GM10266 (cell line): Measurements from ENCODE around the gene ZC3HAV1L.

Experiments used
- DNase-seq: peaks from one replicate; pipeline ENCODE4 v3.0.0; 2012; ENCODE audit errors: extremely low spot score
- TF ChIP-seq, protein P1 (sequence below): IDR thresholded peaks from 2 replicates; pipeline ENCODE4 v1.5.1; 2012; ENCODE audit warnings: mild to moderate bottlenecking, low read depth; ENCODE audit not compliant: control insufficient read depth, insufficient read depth; ENCODE audit errors: missing control alignments

ZC3HAV1L gene

DNA sequence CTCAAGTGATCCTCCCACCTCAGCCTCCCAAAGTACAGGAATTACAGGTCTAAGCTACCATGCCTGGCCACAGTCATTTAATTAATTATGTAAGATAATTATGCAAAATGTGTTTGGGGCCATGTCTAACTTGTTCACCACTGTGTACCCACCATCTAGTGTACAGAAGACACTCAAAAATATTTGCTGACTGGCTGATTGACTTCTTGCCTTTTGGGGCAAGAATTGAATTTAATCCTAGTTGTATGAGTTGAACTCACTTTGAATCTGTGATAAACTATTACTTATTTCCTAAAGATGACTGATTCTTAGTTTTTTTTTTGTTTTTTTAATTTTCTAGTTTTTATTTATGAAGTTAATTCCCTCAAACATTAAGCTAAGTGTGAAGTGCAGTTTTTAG lies 15.8 kb upstream of the ZC3HAV1L start:
- TF ChIP-seq, protein P1, sequence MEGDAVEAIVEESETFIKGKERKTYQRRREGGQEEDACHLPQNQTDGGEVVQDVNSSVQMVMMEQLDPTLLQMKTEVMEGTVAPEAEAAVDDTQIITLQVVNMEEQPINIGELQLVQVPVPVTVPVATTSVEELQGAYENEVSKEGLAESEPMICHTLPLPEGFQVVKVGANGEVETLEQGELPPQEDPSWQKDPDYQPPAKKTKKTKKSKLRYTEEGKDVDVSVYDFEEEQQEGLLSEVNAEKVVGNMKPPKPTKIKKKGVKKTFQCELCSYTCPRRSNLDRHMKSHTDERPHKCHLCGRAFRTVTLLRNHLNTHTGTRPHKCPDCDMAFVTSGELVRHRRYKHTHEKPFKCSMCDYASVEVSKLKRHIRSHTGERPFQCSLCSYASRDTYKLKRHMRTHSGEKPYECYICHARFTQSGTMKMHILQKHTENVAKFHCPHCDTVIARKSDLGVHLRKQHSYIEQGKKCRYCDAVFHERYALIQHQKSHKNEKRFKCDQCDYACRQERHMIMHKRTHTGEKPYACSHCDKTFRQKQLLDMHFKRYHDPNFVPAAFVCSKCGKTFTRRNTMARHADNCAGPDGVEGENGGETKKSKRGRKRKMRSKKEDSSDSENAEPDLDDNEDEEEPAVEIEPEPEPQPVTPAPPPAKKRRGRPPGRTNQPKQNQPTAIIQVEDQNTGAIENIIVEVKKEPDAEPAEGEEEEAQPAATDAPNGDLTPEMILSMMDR = no peak
- DNase-seq = no peak

DNA sequence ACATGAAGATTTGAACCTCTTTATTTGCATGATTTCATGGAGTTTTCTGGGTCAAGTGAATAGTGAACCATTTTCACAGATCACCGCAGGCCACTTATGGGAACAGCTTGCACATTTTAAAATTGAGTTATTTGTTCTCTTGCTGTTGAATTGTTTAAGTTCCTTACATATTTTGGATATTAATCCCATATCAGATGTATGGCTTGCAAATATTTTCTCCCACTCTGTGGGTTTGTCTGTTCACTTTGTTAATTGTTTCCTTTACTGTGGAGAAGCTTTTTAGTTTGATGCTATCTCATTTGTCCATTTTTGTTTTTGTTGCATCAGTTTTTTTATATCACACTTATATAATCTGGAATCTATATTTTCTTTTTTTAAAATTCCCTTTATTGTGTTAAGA lies 14.1 kb upstream of the ZC3HAV1L start:
- TF ChIP-seq, protein P1 = no peak
- DNase-seq = no peak

DNA sequence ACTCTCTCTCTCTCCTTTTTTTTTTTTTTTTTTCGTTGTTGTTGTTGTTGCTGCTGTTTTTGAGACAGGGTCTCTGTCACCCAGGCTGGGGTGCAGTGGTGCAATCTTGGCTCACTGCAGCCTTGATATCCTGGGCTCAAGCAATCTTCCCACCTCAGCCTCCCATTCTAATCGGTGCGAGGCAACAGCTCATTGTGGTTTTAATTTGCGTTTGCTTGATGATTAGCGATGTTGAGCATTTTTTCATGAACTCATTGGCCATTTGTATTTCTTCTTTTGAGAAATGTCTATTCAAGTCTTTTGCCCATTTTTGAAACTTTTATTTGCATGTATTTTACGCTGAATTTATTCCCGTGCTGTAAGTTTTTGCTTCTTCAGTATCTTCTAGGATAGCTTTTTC lies 13.3 kb upstream of the ZC3HAV1L start:
- TF ChIP-seq, protein P1 = no peak
- no peak for DNase-seq

DNA sequence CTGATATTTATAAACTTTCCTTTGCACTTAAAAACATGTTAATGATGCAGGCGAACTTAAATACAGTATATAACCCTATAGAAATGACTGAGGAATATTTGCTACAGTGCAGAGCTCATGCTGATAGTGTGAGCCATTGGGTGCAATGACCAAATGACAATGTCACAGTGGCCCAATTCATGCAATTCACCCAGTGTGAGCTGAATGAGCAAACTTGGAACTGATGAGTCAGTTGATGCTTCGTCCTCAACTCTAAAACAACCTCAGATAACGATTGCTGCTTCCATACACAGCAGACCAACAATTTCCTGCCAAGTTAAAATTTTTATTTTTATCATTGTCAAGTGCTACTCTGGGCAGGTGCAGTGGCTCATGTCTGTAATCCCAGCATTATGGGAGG lies 12.1 kb upstream of the ZC3HAV1L start:
- TF ChIP-seq, protein P1 = no peak
- no peak for DNase-seq

DNA sequence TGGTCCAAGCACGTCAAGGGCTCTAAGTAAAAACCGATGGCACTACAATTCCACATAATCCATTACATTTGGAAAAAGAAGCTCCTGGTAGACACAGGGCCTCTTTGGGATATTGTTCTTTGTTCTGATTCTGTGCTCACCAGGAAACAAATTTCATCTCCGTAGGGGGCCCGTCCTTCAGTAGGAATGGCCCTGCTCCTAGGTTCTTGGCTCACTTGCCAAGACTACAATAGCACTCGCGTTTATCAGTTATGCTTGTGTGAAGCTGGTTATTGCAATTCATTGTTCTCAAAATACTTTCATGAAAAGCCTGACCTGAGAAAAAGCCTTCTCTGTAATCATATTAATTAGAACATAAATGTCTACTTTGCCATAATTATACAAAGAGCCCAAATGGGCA lies 10.3 kb upstream of the ZC3HAV1L start:
- TF ChIP-seq, protein P1 = no peak
- no peak for DNase-seq

DNA sequence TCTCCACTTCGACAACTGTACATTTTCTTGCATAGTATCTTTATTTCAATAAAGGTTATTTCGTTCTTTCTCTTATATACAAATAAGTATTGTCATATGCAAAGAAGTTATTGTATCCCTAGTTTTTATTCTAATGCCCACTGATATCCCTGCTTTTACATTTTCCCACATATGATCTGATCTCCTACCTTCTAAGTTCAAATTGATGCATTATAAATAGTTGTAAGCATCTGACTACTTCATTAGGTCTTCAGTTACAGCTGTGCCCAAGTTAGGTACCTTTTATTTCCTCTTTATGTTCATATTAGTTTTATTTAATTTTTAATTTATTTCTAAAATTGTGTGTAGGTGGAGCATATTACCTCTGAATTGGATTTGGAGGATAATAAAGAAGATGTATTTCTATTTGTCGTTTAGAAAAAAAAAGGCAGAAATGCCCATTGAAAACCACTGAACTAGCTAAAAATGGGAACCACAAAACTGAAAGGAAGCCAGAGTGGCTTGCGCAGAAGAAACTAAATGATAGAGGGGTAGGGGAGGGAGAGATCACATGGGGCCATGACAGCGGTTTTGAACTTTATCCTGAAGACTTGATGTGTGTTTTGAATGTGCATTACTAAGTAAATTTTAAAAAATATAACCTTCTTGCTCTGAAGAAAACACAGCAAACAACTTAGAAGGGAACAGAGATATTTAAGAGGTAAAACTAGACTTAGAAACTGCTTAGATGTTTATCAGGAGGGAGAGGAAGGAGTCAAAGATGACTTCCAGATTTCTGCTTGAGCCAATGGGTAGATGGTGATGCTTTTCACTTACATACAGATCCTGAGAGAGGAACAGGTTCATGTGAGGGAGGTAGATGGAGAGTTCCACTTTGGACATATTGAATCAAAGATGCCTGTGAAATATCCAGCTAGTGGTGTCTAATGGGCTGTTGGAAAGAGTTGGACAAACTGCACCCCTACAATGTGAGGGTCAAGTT lies 9.3 kb upstream of the ZC3HAV1L start:
- TF ChIP-seq, protein P1 = no peak
- no peak for DNase-seq

DNA sequence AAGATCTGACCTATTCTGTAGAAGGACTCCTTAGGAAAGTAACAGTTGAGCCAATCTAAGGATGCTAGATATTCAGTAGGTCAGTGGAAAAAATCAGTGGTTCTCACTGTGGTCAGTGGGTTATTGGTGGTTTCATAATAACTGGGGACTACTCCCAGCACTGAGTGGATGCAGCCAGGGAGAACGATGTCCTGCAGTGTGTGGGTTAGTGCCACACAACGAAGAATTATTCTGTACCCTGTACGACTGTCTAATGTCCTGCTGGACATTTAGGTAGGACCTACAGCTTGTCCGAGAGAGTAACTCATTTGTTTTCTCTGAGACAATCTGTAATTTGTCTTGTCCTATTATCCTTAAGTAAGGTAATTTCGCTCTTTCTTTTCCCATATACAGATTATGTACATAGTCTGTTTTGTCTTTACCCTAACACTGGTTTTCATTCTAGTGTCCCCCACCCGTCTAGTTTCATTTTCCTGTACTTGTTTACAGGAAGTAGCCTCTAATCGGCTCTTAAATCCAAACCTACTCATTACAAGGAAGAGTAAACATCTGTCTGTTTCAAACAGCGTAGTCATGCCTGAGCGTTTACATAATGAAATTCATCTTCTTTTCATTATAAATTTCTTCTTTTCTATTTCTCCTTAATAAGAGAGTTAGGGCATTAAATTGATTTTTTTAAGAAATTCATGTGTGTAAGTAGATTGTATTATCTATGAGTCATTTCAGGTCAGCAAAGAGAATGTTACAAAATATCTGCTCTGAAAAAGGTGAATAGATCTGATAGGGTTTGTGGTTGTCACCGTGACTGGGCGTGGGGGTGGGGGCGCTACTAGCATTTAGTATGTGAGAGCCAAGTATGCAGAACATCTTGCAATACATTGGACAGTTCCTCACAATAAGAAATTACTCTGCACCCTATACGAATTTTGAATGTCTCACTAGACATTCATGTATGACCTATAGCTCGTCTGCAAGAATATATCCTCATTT lies 8.3 kb upstream of the ZC3HAV1L start:
- DNase-seq = no peak

More for the DNA sequence above, 8.3 kb upstream of the ZC3HAV1L start:
- TF ChIP-seq, protein P1 = no peak
